GM12878 (cell line): ENCODE results near the gene SOX12. TPM values are rescaled to one million over a fixed set of nuclear protein-coding genes. Genes with fewer than 3 reads are reported as not detected.

Experiments
- ATAC-seq: fragments of 200-7000 bp; cut with Tn5 transposase; 3 replicates; pipeline ENCODE4 v1.9.1; 2020; ENCODE audit warnings: mild to moderate bottlenecking, moderate library complexity
- BruUV-seq: library from RNA; stranded (reverse); fragments of 400-500 nt; replicated peaks from 2 replicates; lab custom pipeline; 2021; lab: Mats Ljungman, UMichigan
- CTCF ChIA-PET: fragments of 300-600 bp; sonication (Branson Sonifier 250); formaldehyde crosslinking; extraction: SDS; loops from one replicate; lab custom pipeline; 2021; ENCODE audit warnings: inconsistent platforms; lab: Yijun Ruan, JAX
- POLR2A ChIA-PET: fragments of 350-600 bp; formaldehyde crosslinking; extraction: SDS; loops from one replicate; lab custom pipeline; 2021; ENCODE audit warnings: inconsistent platforms; lab: Charles Lee
- RAD21 ChIA-PET: fragments of 300-600 bp; sonication (Branson Sonifier 250); formaldehyde crosslinking; loops from one replicate; lab custom pipeline; 2023; ENCODE audit warnings: antibody characterized with exemption; ENCODE audit not compliant: unreplicated experiment; lab: Charles Lee
- SMC1A ChIA-PET: fragments of 300-600 bp; sonication (Branson Sonifier 250); formaldehyde crosslinking; loops from one replicate; lab custom pipeline; 2023; ENCODE audit not compliant: unreplicated experiment, uncharacterized antibody; lab: Charles Lee
- DNase-seq: peaks from one replicate; pipeline ENCODE4 v3.0.0-alpha.2; 2011; ENCODE audit warnings: low read depth, low spot score
- FAIRE-seq: peaks from 3 replicates; lab custom pipeline; 2011; peaks lifted over from hg19 to GRCh38; lab: Jason Lieb, UNC
- H2AFZ ChIP-seq: 2 replicates; pipeline ENCODE4 v1.6.0; 2011; ENCODE audit warnings: low read depth, low read length, control low read depth; ENCODE audit not compliant: control insufficient read depth
- H3K27ac ChIP-seq: 2 replicates; pipeline ENCODE4 v1.5.1; 2011; ENCODE audit warnings: control low read depth; ENCODE audit not compliant: control insufficient read depth, insufficient read depth
- H3K27me3 ChIP-seq, 2 experiments: replicated peaks in 1 of 2; 2 replicates each; pipeline versions ENCODE4 v1.6.0 to v1.6.1; 2011; ENCODE audit warnings: low read length in 1 of 2; ENCODE audit not compliant: control insufficient read depth in 2 of 2, insufficient read depth in 2 of 2
- H3K36me3 ChIP-seq, 2 experiments: 2 replicates each; pipeline ENCODE4 v1.5.1; 2011; ENCODE audit warnings: low read length in 1 of 2; ENCODE audit not compliant: control insufficient read depth in 2 of 2, insufficient read depth in 2 of 2
- H3K4me1 ChIP-seq: 2 replicates; pipeline ENCODE4 v1.6.1; 2011; ENCODE audit warnings: mild to moderate bottlenecking, low read length, moderate library complexity, mixed read lengths; ENCODE audit not compliant: control insufficient read depth, insufficient read depth
- H3K4me2 ChIP-seq: 2 replicates; pipeline ENCODE4 v1.6.0; 2011; ENCODE audit warnings: control low read depth; ENCODE audit not compliant: control insufficient read depth, insufficient read depth
- H3K4me3 ChIP-seq: fragments of 200-600 bp; sonication (generic); 2 replicates; pipeline ENCODE4 v1.5.1; 2016
- H3K79me2 ChIP-seq: 2 replicates; pipeline ENCODE4 v1.6.0; 2011; ENCODE audit warnings: low read length; ENCODE audit not compliant: control insufficient read depth, insufficient read depth
- H3K9ac ChIP-seq: 2 replicates; pipeline ENCODE4 v1.8.0; 2011; ENCODE audit warnings: low read length, control low read depth, mixed read lengths; ENCODE audit not compliant: control insufficient read depth, insufficient read depth
- H3K9me3 ChIP-seq: replicated peaks from 3 replicates; pipeline ENCODE4 v1.5.1; 2011; ENCODE audit warnings: mild to moderate bottlenecking, low read length; ENCODE audit not compliant: control insufficient read depth, insufficient read depth
- H4K20me1 ChIP-seq: 2 replicates; pipeline ENCODE4 v1.6.0; 2011; ENCODE audit not compliant: control insufficient read depth, insufficient read depth
- BMI1 ChIP-seq: fragments of 450-650 bp; IDR thresholded peaks from 2 replicates; pipeline ENCODE4 v1.6.1; 2016; ENCODE audit warnings: mild to moderate bottlenecking, moderate library complexity, borderline replicate concordance
- EED ChIP-seq: sonication (generic); IDR thresholded peaks from 2 replicates; pipeline ENCODE4 v1.6.1; 2016; ENCODE audit warnings: antibody characterized with exemption, low read depth
- HDGF ChIP-seq: fragments of 450-650 bp; IDR thresholded peaks from 2 replicates; pipeline ENCODE4 v1.6.1; 2016; ENCODE audit warnings: antibody characterized with exemption
- SMC3 ChIP-seq: IDR thresholded peaks from 2 replicates; pipeline ENCODE4 v1.6.1; 2011; ENCODE audit warnings: low read length, improper control_type of control experiment, borderline replicate concordance
- STAT3 ChIP-seq: IDR thresholded peaks from 2 replicates; pipeline ENCODE4 v1.6.1; 2011; ENCODE audit warnings: low read depth, low read length, improper control_type of control experiment
- SUPT20H ChIP-seq: IDR thresholded peaks from 2 replicates; pipeline ENCODE4 v1.6.1; 2011; ENCODE audit warnings: low read depth, mild to moderate bottlenecking, low read length, moderate library complexity, borderline replicate concordance; ENCODE audit not compliant: control insufficient read depth
- TARDBP ChIP-seq: IDR thresholded peaks from 2 replicates; pipeline ENCODE4 v1.6.1; 2016; ENCODE audit warnings: borderline replicate concordance
- ZBED1 ChIP-seq: IDR thresholded peaks from 2 replicates; pipeline ENCODE4 v1.6.1; 2016; ENCODE audit warnings: borderline replicate concordance
- WGBS: methylation state at CpG from one replicate; pipeline ENCODE4 v1.1.6; 2016; ENCODE audit warnings: low lambda C conversion rate; ENCODE audit not compliant: insufficient replicate concordance, insufficient coverage; ENCODE audit errors: missing lambda C conversion rate; 5-methylcytosine and 5-hydroxymethylcytosine counted together
- in situ Hi-C: fragments of 300-500 bp; cut with MboI; formaldehyde crosslinking; loops from 9 replicates; pipeline ENCODE4 v1.14.3; 2018; ENCODE audit warnings: mixed read lengths
- intact Hi-C: fragments of 100-400 bp; cut with micrococcal nuclease; formaldehyde crosslinking; loops from one replicate; pipeline ENCODE4 v1.14.2; 2022; ENCODE audit not compliant: unreplicated experiment
- polyA plus RNA-seq, 11 experiments: library from polyadenylated mRNA; depleted of rRNA in 4 of 11; unstranded in 6 of 11; stranded (reverse) in 5 of 11; fragments of >200 nt; fragmentation: Nextera tagmentation in 4 of 11; fragmentation: Illumina TruSeq in 1 of 11; extraction: Ambion mirVana in 4 of 11; extraction: Trizol in 1 of 11; gene quantifications; 1 replicate in 1 of 11; 2 replicates in 10 of 11; pipeline versions ENCODE4 v1.2.1 to v1.2.3, GENCODE V29; 2011 to 2016; ENCODE audit warnings: inconsistent platforms in 2 of 11, missing spikeins in 2 of 11, low read depth in 1 of 11
- total RNA-seq, 4 experiments: library from RNA; depleted of rRNA in 3 of 4; stranded (reverse); fragments of >200 nt in 3 of 4; fragmentation: Illumina TruSeq in 1 of 4; extraction: Trizol in 1 of 4; gene quantifications; 2 replicates each; pipeline versions ENCODE4 v1.2.1 to v1.2.3, GENCODE V29; 2013 to 2021
- TF ChIP-seq, protein P1 (sequence below): fragments of 450-650 bp; IDR thresholded peaks from 2 replicates; pipeline ENCODE4 v1.6.1; 2016; ENCODE audit warnings: mild to moderate bottlenecking, moderate library complexity, borderline replicate concordance
- TF ChIP-seq, protein P2 (sequence below): IDR thresholded peaks from 2 replicates; pipeline ENCODE4 v1.6.1; 2012; ENCODE audit warnings: low read depth, low read length, improper control_type of control experiment

SOX12 gene
- total and polyA plus RNA-seq, 10 of the 15 experiments (the other 5 are each of a cell fraction or from before 2014, with no cell fraction given) = 0.50 to 17.9 (median 1.4) TPM

DNA sequence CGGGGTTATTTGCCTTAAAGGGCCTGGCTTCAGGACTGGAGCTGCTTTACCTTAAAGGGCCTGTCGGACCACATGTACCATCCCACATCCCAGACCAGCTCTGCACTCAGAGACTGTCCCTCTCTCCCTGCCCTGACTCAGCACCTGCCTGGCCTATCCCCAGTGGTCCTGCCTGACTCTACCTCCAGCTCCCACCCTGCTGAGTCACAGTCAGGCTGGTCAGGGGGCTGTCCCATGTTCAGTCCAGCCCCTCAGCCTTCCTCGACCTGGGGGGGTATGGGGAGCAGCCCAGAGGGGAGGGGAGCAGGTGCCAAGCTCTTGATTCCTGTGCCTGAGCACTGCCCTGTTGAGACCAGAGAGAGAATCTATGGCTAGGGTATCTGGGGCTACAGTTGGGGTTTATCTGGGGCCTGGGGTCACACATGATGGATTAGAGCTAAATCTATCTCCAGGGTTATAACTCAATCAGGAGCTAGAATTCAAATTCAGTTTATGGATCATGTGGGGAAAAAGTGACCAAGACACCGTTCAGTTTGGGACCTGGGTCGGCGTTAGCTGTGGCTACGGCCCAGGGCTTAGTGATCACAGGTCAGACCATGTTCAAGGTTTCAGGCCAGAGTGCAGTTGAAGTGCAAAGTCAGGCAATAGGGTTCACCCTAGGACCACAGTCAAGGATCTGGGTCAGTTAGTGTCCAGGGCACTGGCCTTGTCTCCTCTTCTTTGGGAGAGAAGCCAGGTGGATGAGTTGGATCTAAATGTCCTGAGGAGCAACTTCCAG is 45.8 kb downstream of the SOX12 start:
- FAIRE-seq (no peak), ATAC-seq (no peak), DNase-seq (no peak)
- Histone ChIP-seq H3K36me3 (no peaks in the 10 kb centered on the region), H3K27me3 (no peaks in the 10 kb centered on the region), H3K9ac (no peak overlapping the region), H3K4me3 (no peak overlapping the region), H3K79me2 (no peaks in the 10 kb centered on the region), H3K9me3 (no peaks in the 10 kb centered on the region), H4K20me1 (no peaks in the 10 kb centered on the region), H2AFZ (no peak overlapping the region), H3K4me1 (peaks cover 7% of the 10 kb centered on the region), H3K4me2 (no peak overlapping the region), H3K27ac (no peak overlapping the region)
- in situ Hi-C loops (no loop called here), intact Hi-C loops (no loop called here)
- ChIA-PET POLR2A (interaction anchor here (1.0 kb wide), 1 partner anchor 14 kb away, joined by 3 read pairs; no protein-coding TSS in a partner anchor), SMC1A (interaction anchor here (1.2 kb wide), 1 partner anchor 17 kb away, joined by 3 read pairs; no protein-coding TSS in a partner anchor), CTCF (interaction anchor here (1.0 to 1.3 kb wide), 2 partner anchors 16 to 67 kb away, joined by 3 to 4 read pairs; no protein-coding TSS in a partner anchor), RAD21 (no interaction called here)
- 53% methylated on average over 7 of the region's 7 CpGs for WGBS
- no TSS peak for BruUV-seq
- TF ChIP-seq EED (no peak), TARDBP (no peak), STAT3 (no peak), SMC3 (no peak), SUPT20H (no peak), BMI1 (no peak), ZBED1 (no peak), HDGF (no peak)
- TF ChIP-seq, protein P1, sequence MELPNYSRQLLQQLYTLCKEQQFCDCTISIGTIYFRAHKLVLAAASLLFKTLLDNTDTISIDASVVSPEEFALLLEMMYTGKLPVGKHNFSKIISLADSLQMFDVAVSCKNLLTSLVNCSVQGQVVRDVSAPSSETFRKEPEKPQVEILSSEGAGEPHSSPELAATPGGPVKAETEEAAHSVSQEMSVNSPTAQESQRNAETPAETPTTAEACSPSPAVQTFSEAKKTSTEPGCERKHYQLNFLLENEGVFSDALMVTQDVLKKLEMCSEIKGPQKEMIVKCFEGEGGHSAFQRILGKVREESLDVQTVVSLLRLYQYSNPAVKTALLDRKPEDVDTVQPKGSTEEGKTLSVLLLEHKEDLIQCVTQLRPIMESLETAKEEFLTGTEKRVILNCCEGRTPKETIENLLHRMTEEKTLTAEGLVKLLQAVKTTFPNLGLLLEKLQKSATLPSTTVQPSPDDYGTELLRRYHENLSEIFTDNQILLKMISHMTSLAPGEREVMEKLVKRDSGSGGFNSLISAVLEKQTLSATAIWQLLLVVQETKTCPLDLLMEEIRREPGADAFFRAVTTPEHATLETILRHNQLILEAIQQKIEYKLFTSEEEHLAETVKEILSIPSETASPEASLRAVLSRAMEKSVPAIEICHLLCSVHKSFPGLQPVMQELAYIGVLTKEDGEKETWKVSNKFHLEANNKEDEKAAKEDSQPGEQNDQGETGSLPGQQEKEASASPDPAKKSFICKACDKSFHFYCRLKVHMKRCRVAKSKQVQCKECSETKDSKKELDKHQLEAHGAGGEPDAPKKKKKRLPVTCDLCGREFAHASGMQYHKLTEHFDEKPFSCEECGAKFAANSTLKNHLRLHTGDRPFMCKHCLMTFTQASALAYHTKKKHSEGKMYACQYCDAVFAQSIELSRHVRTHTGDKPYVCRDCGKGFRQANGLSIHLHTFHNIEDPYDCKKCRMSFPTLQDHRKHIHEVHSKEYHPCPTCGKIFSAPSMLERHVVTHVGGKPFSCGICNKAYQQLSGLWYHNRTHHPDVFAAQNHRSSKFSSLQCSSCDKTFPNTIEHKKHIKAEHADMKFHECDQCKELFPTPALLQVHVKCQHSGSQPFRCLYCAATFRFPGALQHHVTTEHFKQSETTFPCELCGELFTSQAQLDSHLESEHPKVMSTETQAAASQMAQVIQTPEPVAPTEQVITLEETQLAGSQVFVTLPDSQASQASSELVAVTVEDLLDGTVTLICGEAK = no peak
- TF ChIP-seq, protein P2, sequence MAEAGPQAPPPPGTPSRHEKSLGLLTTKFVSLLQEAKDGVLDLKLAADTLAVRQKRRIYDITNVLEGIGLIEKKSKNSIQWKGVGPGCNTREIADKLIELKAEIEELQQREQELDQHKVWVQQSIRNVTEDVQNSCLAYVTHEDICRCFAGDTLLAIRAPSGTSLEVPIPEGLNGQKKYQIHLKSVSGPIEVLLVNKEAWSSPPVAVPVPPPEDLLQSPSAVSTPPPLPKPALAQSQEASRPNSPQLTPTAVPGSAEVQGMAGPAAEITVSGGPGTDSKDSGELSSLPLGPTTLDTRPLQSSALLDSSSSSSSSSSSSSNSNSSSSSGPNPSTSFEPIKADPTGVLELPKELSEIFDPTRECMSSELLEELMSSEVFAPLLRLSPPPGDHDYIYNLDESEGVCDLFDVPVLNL = no peak
